HL-60/S4 treated with phorbol 12-myristate 13-acetate at 8.2 ng/mL for 4 days and 3 days (cell line): ENCODE data around the gene PSPC1.
"Not testable (repeated sequence)": the region's sequence is repeated elsewhere in the genome, so short reads cannot be mapped to it uniquely, and the experiment has no call there.

Experiments
- in situ Hi-C: fragments of 300-500 bp; cut with MboI; formaldehyde crosslinking; loops from 2 replicates; pipeline ENCODE4 v1.15.0; 2022; ENCODE audit warnings: low sequenced_read_pairs

The PSPC1 gene

GRCh38 chr13:19782727-19783682, at the start of gene PSPC1:
Gene PSPC1 (minus strand): TSS chr13:19782945. CDS start chr13:19782757, 188 bp downstream.
- in situ Hi-C loops = not testable (repeated sequence)

DNA sequence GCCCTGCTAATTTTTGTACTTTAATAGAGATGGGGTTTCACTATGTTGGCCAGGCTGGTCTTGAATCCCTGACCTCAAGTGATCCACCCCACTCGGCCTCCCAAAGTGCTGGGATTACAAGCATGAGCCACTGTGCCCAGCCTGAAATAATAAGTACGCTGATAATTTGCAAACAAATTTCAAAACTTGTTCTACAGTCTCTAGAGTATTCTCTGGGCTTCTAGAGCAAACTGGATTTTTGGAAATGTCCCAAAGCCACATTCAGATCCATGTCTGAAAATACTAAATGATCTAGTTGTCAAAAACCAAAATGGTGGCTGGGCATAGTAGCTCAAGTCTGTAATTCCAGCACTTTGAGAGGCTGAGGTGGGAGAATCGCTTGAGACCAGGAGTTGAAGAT, 39.9 kb upstream of the PSPC1 start:
- in situ Hi-C loops = no loop called here

GRCh38 chr13:19818223-19818842, 35.6 kb upstream of the PSPC1 start:
- in situ Hi-C loops = no loop called here

- in situ Hi-C loops = no loop called here
These were observed 34.9 kb upstream of the PSPC1 start for GRCh38 chr13:19817510-19818158.

DNA sequence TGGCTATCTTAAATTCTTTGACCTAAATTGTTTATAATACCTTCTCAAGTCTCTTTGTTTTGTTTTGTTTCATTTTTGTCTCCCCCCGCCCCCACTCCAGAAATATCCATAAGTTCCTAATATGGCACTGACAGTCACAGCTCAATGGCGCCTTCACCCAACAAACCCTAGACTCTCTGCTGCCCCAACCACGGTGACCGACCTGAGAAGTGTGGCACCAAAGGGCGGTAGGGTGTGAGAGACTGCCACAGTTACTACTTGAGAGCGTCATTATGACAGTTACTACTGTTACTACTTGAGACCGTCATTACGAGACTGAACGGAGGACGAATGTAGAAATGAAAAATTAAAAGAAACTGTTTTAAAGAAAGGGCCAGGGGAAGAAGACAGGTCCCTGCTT, 34.4 kb upstream of the PSPC1 start:
- in situ Hi-C loops = no loop called here

- in situ Hi-C loops = not testable (repeated sequence)
These were observed 33.1 kb upstream of the PSPC1 start for GRCh38 chr13:19815842-19816241.

- in situ Hi-C loops = no loop called here
These were observed 28.5 kb upstream of the PSPC1 start for GRCh38 chr13:19810996-19811881.

DNA sequence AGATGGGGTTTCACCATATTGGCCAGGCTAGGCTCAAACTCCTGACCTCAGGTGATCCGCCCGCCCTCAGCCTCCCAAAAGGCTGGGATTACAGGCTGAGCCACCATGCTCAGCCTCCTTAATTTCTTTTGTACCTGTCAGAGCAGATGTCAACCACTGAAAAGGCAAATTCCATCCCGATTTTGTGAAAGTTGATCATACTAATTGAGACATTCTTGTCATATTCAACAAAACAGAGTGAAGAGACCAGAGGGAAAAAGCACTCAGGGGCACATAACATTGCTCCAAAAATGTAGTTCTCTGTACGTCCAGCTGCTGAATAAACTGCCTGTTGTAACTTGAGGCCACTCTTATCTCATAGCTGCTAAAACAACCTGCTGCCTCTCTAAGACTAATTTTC, 27.4 kb upstream of the PSPC1 start:
- in situ Hi-C loops = no loop called here

DNA sequence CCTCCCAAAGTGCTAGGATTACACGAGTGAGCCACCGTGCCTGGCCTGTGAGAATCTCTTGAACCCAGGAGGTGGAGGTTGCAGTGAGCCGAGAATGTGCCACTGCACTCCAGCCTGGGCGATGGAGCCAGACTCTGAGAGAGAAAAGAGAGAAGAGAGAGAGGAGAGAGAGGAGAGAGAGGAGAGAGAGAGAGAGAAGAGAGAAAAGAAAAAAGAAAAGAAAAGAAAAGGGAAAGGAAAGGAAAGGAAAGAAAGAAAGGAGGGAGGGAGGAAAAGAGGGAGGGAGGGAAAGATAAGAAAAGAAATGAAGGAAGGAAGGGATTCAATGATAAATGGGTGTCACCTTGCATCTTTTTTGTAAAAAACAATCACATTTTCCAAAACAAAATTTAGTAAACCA, 23.0 kb upstream of the PSPC1 start:
- in situ Hi-C loops = no loop called here

GRCh38 chr13:19795956-19796355, 13.2 kb upstream of the PSPC1 start:
- in situ Hi-C loops = no loop called here

DNA sequence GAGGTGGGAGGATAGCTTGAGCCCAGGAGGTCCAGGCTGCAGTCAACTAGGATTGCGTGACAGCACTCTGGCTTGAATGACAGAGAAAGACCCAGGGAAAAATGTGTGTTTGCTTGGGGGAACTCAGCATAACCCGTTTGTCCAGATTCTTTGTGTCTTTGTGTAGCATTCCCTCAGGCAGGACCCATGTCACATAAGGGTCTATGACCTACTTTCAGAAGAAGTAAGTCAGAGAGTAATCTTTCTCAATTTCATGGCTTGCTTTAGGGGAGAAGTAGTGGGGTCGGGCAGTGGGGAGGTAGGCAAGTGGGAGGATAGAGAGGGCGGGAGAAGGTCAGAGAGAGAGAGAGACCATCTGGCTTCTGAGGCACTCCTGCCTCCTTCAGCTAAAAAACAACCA, 11.9 kb upstream of the PSPC1 start:
- in situ Hi-C loops = no loop called here

GRCh38 chr13:19791953-19792537, 9.3 kb upstream of the PSPC1 start:
- in situ Hi-C loops = no loop called here

DNA sequence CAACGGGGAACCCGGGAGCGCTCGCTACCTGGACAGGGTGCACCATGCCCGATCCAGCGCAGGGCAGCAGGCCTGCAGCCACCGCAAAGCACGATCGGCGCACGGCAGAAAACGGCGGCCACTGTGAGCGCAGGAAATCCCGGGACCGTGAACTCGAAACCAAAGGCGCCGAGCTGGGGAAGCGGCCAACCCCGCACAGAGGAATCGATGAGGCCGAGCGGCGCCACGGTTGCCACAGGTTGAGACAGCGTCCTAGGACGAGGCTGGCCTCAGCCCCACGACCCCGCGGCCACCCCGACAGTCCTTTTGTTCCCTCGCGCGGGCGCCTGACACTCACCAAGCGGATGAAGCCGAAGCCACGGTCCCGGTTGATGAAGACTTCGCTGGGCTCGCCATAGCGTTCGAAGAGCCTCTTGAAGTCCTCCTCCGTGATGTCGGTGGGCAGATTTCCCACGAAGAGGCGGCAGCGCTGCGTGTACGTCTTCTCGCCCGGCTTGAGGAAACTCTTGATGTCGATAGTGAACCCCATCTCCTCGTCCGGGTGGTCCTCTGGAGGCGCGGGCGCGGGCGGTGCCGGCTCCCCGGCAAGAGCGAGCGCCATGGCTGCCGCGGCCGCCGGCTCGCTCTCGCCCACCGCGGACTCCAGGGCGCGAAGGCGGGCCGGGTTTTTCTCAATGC, 557 bp downstream of the PSPC1 start:
- in situ Hi-C loops = no loop called here

GRCh38 chr13:19781526-19781925, 1.2 kb downstream of the PSPC1 start:
- in situ Hi-C loops = no loop called here

DNA sequence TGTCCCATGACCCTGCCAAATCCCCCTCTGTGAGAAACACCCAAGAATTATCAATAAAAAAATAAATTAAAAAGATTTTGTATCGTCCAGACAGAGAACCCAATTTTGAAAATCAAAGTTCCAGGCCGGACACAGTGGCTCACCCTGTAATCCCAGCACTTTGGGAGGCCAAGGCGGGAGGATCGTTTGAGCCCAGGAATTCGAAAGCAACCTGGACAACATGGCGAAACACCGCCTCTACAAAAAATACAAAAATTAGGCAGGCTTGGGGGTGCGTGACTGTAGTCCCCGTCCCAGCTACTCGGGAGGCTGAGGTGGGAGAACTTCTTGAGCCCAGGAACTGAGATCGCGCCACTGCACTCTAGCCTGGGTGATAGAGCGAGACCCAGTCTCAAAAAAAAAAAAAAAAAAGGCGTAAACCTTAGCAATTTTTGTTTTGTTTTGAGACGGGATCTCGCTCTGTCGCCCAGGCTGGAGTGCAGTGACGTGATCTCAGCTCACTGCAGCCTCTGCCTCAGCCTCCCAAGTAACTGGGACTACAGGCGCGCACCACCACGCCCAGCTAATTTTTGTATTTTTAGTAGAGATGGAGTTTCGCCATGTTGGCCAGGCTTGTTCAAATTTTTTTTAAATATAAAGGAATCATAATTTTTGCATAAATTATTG, 1.9 kb downstream of the PSPC1 start:
- in situ Hi-C loops = not testable (repeated sequence)

DNA sequence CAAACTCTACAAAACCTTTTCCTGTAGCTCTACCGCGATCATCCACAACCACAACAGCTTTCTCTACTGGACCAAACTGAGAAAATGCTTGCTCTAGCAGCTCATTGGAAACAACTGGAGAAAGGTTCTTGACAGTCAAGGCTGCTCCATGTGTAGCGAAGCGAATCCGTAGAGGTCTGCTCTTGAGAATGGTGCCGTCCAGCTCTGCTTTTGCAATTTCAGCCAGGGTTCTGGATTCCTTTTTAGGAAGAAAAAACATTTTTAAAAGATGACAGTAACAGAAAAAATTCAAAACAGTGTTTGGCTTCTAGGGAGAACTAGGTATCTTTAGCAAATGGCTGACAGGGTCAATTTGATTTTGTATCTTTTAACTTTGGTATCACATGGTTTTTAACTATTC, 10.4 kb downstream of the PSPC1 start:
- in situ Hi-C loops = no loop called here

DNA sequence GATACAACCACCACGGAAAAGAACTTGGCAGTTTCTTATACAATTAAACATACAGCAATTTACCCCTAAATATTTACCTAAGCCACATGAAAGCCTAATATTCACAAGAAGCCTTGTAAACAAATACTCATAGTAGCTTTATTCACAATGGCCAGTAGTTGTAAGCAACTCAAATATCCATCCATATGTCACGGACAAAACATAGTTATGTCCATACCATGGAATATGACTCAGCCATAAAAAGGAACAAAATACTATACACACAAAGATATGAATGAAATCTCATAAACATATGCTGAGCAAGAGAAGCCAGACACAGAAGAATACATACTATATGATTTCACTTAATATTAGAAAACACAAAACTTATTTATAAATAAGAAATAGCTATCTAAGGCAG, 12.9 kb downstream of the PSPC1 start:
- in situ Hi-C loops = no loop called here

DNA sequence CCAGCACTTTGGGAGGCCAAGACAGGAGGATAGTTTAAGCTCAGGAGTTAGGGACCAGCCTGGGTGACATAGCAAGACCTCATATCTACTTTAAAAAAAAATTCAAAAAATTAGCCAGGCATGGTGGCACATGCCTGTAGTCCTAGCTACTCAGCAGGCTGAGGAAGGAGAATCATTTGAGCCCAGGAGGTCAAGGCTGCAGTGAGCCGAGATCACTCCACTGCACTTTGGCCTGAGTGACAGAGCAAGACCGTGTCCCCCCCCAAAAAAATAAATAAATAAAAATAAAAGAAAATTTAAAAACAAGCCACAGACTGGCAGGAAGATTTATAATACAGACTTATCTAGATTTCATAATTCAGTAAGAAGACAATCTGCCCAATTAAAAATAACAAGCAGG, 14.8 kb downstream of the PSPC1 start:
- in situ Hi-C loops = no loop called here

DNA sequence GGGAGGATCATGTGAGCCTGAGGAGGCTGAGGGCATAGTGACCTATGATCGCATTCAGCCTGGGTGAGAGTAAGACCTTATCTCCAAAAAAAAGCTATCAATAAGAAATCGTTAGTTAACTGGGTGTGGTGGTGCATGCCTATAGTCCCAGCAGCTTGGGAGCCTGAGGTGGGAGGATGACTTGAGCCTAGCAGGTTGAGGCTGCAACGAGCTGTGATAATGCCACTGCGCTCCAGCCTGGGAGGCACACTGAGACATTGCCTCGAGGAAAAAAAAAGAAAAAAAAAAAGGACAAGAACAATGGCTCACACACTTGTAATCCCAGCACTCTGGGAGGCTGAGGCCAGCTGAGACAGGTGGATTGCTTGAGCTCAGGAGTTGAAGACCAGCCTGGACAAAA, 16.2 kb downstream of the PSPC1 start:
- in situ Hi-C loops = no loop called here
